ENCODE results near the gene KRTAP10-8.
"Not testable (repeated sequence)": the region's sequence is repeated elsewhere in the genome, so short reads cannot be mapped to it uniquely, and the experiment has no call there.

KRTAP10-8 gene

DNA sequence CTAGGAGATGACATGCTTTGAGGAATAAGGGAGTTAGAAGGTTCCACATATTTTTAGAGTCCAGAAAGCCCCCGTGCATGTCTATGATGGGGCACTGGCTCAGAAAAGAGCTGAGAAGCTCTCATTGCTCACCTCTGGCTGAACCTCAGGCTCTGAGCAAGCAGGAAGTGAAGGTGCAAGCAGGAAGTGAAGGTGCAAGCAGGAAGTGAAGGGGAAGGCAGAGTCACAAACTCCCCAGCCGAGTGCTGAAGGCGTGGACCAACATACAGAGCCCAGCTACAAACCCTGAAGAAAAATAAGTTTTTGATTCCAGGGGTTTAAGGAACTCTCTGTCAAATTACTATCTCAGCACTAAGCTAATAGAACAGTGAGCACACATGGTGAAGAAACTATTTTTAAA is 7.0 kb downstream of the KRTAP10-8 start:
- DNase-seq, result no peak

GRCh38 chr21:44619886-44620285 is 8.0 kb downstream of the KRTAP10-8 start:
- DNase-seq, result no peak

DNA sequence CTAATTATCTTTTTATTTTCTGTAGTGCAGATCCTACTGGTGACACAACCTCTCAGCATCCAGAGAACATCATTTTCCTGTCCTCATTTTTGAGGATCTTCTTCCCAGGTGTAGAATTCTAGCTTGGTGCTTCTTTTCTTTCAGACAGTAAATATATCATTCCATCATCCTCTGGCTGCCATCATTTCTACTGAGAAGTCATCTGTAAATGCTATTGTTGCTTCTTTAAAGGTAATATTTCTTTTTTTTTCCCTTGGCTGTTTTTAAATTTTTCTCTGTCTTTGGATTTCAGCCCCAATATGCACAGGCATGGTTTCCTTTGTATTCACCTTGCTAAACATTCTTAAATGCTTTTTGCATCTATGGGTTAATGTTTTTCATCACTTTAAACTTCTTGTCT is 11.7 kb downstream of the KRTAP10-8 start:
- no peak for DNase-seq

GRCh38 chr21:44625756-44626155 is 13.9 kb downstream of the KRTAP10-8 start:
- DNase-seq, result no peak

DNA sequence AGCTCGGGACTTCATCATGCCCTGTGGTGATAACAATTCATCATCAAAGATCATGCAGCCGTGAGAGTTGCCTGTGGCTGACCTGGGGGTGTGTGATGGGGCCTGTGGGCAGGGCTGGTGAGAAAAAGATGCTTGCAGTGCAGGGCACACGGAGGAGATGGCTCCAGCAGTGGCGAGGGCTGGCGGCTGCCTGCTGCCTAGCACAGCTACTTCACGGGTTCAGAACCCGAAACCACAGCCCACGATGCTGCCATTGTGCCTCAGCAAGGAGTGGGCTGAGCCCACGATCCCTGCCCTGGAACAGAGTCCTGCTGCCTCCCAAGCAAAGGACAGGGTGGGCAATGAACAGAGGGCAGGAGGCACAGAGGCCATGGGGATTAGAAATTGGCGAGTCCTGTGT is 14.4 kb downstream of the KRTAP10-8 start:
- DNase-seq, result no peak

DNA sequence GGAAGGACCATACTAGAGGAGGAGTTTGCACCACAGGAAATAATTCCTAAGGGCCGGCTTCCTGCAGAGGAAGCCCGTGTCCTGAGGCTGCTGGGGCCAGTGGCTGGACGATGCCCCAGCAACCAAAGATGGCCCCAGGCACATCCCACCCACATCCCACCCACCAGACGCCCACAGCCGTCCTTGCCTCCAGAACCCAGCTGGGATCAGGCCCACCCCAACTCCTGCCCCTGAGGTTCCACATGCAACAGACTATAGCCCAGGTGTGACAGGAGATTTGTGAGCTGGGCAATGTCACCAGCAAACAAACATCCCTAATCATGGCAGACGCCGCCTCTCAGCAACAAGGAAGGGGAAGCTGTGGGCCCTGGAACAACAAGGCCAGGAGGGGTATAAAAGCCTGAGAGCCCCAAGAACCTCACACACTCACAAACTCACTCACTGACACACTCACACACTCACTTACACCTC is 14.8 kb downstream of the KRTAP10-8 start, which contains the start of gene KRTAP10-9:
KRTAP10-9 (plus strand) TSS at position 421 of the 471 bp plus-strand sequence. CDS start 79 bp downstream, outside the sequence.
- no peak for DNase-seq

- DNase-seq, result not testable (repeated sequence)
Observed at GRCh38 chr21:44627181-44627822, 15.4 kb downstream of the KRTAP10-8 start.

GRCh38 chr21:44627831-44628233 is 16.0 kb downstream of the KRTAP10-8 start:
- DNase-seq, result not testable (repeated sequence)

DNA sequence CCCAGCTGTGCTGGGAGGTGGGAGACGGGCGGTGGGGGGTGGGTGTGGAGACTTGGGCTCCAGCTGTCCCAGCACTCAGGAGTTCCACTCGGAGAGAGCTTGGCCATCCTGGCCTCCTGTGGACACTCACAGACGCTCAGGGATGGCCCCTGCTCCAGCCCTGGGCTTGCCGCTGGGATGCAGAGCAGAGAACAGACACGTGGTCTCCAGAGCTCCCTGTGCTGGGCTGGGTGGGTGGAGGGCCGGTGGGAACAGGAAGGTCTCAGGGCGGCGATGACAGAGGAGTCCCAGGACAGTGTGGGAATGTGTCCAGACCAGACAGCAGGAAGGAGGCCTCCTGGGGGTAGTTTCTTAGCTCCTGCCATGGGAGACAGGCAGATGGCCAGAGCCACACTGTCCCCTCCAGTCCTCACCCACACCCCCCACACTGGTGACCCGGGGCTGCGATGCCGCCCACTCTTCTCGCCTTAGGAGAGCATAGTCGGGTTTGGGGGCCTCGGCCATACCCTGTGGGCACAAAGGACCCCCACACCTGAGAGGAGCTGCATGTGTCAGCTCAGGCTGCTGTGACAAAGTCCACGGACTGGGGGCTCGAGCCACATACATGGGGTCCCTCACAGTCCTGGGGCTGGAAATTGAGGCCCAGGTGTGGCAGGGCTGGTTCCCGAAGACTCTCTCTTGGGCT is 17.0 kb downstream of the KRTAP10-8 start:
- no peak for DNase-seq

DNA sequence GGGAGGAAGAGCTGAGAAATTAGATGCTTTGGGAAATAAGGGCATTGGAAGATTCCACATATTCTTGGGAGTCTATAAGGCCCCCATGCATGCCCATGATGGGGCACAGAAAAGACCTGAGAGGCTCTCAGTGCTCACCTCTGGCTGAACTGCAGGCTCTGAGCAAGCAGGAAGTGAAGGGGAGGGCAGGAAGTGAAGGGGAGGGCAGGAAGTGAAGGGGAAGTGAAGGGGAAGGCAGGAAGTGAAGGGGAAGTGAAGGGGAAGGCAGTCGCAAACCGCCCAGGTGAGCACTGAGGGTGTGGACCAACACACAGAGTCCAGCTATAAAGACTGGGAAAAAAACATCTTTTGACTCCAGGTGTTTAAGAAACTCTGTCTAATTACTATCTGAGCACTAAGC is 18.6 kb downstream of the KRTAP10-8 start:
- DNase-seq, result no peak

DNA sequence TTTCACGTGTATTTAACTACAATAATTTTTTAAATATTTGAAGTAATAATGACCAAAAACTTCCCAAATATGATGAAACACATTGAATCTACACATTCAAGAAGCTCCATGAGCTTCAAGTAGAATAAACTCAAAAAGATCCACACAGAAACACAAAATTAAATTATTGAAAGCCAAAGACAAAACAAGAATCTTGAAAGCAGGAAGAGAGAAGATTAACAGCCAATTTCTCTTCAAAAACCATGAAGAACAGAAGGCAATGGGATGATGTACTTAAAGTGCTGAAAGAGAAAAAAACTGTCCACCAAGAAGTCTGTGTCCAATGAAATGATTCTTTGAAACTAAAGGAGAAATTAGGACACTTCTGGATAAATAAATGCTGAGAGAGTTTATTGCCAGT is 20.2 kb downstream of the KRTAP10-8 start:
- DNase-seq, result no peak

- DNase-seq, result no peak
Observed at GRCh38 chr21:44636209-44637017, 24.5 kb downstream of the KRTAP10-8 start.

DNA sequence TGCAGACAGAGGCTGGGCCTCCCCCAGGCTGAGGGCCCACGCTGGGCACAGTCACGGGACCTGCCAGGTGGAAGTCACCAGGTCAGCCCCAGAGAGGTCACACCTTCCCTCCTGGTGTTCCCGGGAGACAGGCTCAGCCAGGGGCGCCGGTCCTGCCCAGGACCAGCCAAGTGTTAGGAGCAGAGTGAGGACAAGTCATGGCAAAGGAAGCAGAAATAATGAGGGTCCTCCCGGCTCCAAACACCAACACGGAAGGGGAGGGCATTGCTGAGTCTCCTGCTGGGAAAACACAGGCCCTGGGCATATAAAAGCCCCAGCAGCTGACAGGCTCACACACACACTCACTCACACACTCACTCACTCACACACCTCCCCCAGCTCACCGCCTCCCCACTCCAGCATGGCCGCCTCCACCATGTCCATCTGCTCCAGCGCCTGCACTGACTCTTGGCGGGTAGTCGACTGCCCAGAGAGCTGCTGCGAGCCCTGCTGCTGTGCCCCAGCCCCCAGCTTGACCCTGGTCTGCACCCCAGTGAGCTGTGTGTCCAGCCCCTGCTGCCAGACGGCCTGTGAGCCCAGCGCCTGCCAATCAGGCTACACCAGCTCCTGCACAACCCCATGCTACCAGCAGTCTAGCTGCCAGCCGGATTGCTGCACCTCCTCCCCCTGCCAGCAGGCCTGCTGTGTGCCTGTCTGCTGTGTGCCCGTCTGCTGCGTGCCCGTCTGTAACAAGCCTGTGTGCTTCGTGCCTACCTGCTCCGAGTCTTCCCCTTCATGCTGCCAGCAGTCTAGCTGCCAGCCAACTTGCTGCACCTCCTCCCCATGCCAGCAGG is 25.4 kb downstream of the KRTAP10-8 start, which contains the start of gene KRTAP10-10:
KRTAP10-10 (plus strand) TSS at position 339 of the 833 bp plus-strand sequence; CDS start at position 401, 62 bp downstream.
- DNase-seq, result no peak

DNA sequence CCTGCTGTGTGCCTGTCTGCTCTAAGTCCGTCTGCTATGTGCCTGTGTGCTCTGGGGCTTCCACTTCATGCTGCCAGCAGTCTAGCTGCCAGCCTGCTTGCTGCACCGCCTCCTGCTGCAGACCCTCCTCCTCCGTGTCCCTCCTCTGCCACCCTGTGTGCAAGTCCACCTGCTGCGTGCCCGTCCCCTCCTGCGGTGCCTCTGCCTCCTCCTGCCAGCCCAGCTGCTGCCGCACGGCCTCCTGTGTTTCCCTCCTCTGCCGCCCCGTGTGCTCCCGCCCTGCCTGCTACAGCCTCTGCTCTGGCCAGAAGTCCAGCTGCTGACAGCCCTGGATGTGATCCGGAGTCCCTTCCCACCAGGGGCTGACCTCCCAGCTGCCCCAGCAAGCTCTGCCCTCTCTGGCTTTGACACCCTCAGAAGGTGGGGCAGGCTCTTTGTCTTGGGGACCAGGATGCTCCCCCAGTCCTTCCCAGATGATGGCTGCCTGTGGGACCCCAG is 26.0 kb downstream of the KRTAP10-8 start:
- DNase-seq, result not testable (repeated sequence)

- not testable (repeated sequence) for DNase-seq
Observed at GRCh38 chr21:44638506-44639330, 26.8 kb downstream of the KRTAP10-8 start.

DNA sequence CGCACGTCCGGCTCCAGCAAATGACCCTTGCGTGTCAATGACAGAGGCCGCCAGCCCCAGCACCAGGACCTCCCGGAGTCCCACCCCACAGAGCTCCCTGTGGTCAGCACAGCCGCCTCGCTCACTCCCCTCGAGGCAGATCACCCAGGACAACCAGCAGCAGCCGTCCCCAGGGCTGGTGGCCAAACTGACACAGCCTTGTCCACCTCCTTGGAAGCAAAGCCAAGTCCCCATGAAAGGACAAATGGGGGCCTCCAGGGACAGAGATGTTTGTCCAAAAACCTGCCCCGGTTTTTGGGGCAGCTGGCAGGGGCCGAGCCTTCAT is 27.4 kb downstream of the KRTAP10-8 start:
- DNase-seq, result no peak

DNA sequence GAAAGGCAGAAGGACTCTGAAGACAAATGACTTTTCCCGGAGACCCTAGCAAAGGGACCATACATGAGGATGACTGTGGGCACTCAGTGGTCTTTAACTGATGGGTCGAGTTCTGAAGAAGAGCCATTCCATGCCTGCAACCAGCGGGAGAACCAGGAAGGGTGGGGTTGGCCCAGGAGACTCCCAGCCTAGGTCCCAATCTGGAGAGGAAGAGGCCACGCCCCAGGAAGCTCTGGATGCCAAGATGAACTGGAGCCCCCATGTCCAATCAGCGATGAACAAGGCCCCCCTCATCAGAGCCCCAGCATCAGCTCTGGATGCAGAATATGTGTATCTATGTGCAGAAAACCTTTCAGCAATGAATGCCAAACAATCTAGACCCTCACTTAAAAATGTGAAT is 28.9 kb downstream of the KRTAP10-8 start:
- no peak for DNase-seq

DNA sequence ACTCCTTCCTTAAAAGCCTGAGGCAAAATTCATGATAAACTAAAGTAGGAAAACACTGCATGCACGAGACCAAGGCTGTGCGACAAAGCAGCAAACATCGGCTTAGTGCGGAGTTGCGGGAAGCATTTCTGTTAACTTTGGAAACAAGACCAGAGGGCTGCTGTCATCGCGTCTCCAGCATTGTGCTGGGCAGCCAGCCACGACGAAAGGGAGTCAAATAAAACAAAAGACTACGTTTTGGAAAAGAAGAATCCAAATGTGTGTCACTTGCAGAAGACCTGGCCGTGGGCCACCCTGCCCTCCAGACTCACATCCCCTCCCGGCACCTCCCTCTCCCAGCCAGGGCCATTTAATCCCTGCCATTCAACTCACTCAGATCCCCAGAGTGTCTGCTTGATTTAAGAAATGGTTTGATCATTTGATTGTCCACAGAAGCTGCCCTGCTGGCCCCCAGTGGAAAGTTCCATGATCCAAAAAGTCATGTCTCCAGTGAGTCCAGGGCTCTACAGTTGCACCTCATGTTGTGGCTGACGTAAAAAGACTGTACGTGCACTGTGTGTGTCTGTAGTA is 31.9 kb downstream of the KRTAP10-8 start:
- no peak for DNase-seq

DNA sequence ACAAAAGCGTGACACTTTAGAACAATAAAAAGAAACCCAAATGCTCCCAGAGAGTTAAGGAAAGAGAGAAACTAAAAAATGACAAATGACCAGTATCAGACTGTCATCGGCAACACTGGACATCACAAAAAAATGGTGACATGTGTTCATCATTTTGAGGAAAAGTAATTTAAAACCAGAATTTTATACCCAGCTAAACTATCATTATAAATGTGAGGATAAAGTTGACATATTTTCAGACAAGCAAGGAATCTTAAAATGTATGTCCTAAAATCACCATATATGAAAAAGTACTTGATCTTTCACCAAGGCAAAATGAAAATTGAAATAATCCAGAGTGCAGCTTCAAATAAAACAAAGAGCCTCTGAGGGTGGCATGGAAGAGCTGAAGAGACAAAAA is 33.0 kb downstream of the KRTAP10-8 start:
- no peak for DNase-seq

DNA sequence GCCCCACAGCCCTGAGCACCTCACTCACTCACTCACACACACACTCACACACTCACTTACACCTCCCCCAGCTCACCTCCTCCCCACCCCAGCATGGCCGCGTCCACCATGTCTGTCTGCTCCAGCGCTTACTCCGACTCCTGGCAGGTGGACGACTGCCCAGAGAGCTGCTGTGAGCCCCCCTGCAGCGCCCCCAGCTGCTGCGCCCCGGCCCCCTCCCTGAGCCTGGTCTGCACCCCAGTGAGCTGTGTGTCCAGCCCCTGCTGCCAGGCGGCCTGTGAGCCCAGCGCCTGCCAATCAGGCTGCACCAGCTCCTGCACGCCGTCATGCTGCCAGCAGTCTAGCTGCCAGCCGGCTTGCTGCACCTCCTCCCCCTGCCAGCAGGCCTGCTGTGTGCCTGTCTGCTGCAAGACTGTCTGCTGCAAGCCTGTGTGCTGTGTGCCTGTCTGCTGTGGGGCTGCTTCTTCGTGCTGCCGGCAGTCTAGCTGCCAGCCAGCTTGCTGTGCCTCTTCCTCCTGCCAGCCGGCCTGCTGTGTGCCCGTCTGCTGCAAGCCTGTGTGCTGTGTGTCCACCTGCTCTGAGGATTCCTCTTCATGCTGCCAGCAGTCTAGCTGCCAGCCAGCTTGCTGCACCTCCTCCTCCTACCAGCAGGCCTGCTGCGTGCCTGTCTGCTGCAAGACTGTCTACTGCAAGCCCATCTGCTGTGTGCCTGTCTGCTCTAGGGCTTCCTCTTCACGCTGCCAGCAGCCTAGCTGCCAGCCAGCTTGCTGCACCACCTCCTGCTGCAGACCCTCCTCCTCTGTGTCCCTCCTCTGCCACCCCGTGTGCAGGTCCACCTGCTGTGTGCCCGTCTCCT is 34.7 kb downstream of the KRTAP10-8 start, which contains the start of gene KRTAP10-11:
KRTAP10-11 (plus strand) TSS at position 49 of the 856 bp plus-strand sequence; CDS start at position 94, 45 bp downstream.
- DNase-seq, result not testable (repeated sequence)
